Keratinocyte (primary cell): Measurements from ENCODE around the gene SERTAD4.

Experiments used
- EZH2 ChIP-seq: IDR thresholded peaks from one replicate; pipeline ENCODE4 v1.6.1; 2012; ENCODE audit warnings: inconsistent platforms, mild to moderate bottlenecking, low read length, moderate library complexity
- TF ChIP-seq, protein P1 (sequence below), 3 experiments: IDR thresholded peaks in 1 of 3; conservative IDR thresholded peaks in 1 of 3; optimal IDR thresholded peaks in 1 of 3; 2 replicates in 2 of 3; 3 replicates in 1 of 3; pipeline versions ENCODE3 to v1.5.1; 2011; ENCODE audit warnings: low read length in 3 of 3, mild to moderate bottlenecking in 3 of 3, moderate library complexity in 2 of 3, control low read depth in 1 of 3, inconsistent platforms in 1 of 3; ENCODE audit not compliant: insufficient read depth in 2 of 3; ENCODE audit errors: extremely low read depth in 1 of 3

- TF ChIP-seq, protein P1, sequence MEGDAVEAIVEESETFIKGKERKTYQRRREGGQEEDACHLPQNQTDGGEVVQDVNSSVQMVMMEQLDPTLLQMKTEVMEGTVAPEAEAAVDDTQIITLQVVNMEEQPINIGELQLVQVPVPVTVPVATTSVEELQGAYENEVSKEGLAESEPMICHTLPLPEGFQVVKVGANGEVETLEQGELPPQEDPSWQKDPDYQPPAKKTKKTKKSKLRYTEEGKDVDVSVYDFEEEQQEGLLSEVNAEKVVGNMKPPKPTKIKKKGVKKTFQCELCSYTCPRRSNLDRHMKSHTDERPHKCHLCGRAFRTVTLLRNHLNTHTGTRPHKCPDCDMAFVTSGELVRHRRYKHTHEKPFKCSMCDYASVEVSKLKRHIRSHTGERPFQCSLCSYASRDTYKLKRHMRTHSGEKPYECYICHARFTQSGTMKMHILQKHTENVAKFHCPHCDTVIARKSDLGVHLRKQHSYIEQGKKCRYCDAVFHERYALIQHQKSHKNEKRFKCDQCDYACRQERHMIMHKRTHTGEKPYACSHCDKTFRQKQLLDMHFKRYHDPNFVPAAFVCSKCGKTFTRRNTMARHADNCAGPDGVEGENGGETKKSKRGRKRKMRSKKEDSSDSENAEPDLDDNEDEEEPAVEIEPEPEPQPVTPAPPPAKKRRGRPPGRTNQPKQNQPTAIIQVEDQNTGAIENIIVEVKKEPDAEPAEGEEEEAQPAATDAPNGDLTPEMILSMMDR (optimal IDR thresholded peaks at IDR 0.05 in 1 of 3, IDR thresholded peaks at IDR 0.05 in 1 of 3, conservative IDR thresholded peaks at IDR 0.05 in 1 of 3; ENCODE audit: extremely low read depth in 1 of 3, insufficient read depth in 2 of 3, low read length in 3 of 3): no peak
- no peak for TF ChIP-seq EZH2
Observed at GRCh38 chr1:210251680-210252490, 19.3 kb downstream of the SERTAD4 start.
